ENCODE results near the gene COLEC12.

The COLEC12 gene

GRCh38 chr18:493986-494983, 6.2 kb downstream of the COLEC12 start (continued):
- TF ChIP-seq MZF1 (tag by site-specific recombination; IDR thresholded peaks at IDR 0.05; ENCODE audit: borderline replicate concordance) (no peak), PBX3 (CRISPR knock-in tag; IDR thresholded peaks at IDR 0.05) (no peak), ZNF660 (tag by site-specific recombination; IDR thresholded peaks at IDR 0.05) (0 out of 2 replicates have a peak, but pooled peaks have one; percentile 17), SCRT1 (tag by site-specific recombination; IDR thresholded peaks at IDR 0.05; ENCODE audit: borderline replicate concordance) (peak; percentile 87), ZNF449 (tag by site-specific recombination; IDR thresholded peaks at IDR 0.05) (no peak), KLF9 (tag by site-specific recombination; IDR thresholded peaks at IDR 0.05; ENCODE audit: low read depth) (peak; percentile 51; the same call in 1 of the 2 replicates), ZBTB17 (tag by site-specific recombination; IDR thresholded peaks at IDR 0.05) (peak; percentile 76), ZNF610 (tag by site-specific recombination; IDR thresholded peaks at IDR 0.05; ENCODE audit: borderline replicate concordance) (no peak), ZNF292 (tag by site-specific recombination; IDR thresholded peaks at IDR 0.05; ENCODE audit: borderline replicate concordance, low read depth) (no peak), ZFP37 (tag by site-specific recombination; IDR thresholded peaks at IDR 0.05) (no peak; the same call in 1 of the 2 replicates), ZNF521 (tag by site-specific recombination; IDR thresholded peaks at IDR 0.05) (no peak), ZNF302 (tag by site-specific recombination; IDR thresholded peaks at IDR 0.05; ENCODE audit: low read depth) (no peak), RBAK (tag by site-specific recombination; IDR thresholded peaks at IDR 0.05) (no peak), ZNF747 (tag by site-specific recombination; IDR thresholded peaks at IDR 0.05) (no peak), ZEB2 (tag by site-specific recombination; IDR thresholded peaks at IDR 0.05) (peak; percentile 93), KLF1 (tag by site-specific recombination; IDR thresholded peaks at IDR 0.05) (0 out of 2 replicates have a peak, but pooled peaks have one; percentile 19), ZNF18 (tag by site-specific recombination; IDR thresholded peaks at IDR 0.05) (no peak), GLIS2 (tag by site-specific recombination; IDR thresholded peaks at IDR 0.05) (no peak), ZNF350 (tag by site-specific recombination; IDR thresholded peaks at IDR 0.05) (no peak)
- TF ChIP-seq, protein P1, sequence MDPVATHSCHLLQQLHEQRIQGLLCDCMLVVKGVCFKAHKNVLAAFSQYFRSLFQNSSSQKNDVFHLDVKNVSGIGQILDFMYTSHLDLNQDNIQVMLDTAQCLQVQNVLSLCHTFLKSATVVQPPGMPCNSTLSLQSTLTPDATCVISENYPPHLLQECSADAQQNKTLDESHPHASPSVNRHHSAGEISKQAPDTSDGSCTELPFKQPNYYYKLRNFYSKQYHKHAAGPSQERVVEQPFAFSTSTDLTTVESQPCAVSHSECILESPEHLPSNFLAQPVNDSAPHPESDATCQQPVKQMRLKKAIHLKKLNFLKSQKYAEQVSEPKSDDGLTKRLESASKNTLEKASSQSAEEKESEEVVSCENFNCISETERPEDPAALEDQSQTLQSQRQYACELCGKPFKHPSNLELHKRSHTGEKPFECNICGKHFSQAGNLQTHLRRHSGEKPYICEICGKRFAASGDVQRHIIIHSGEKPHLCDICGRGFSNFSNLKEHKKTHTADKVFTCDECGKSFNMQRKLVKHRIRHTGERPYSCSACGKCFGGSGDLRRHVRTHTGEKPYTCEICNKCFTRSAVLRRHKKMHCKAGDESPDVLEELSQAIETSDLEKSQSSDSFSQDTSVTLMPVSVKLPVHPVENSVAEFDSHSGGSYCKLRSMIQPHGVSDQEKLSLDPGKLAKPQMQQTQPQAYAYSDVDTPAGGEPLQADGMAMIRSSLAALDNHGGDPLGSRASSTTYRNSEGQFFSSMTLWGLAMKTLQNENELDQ (tag by site-specific recombination; IDR thresholded peaks at IDR 0.05; ENCODE audit: low read depth), result no peak
- TF ChIP-seq, protein P2, sequence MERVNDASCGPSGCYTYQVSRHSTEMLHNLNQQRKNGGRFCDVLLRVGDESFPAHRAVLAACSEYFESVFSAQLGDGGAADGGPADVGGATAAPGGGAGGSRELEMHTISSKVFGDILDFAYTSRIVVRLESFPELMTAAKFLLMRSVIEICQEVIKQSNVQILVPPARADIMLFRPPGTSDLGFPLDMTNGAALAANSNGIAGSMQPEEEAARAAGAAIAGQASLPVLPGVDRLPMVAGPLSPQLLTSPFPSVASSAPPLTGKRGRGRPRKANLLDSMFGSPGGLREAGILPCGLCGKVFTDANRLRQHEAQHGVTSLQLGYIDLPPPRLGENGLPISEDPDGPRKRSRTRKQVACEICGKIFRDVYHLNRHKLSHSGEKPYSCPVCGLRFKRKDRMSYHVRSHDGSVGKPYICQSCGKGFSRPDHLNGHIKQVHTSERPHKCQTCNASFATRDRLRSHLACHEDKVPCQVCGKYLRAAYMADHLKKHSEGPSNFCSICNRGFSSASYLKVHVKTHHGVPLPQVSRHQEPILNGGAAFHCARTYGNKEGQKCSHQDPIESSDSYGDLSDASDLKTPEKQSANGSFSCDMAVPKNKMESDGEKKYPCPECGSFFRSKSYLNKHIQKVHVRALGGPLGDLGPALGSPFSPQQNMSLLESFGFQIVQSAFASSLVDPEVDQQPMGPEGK (tag by site-specific recombination; IDR thresholded peaks at IDR 0.05), result peak; percentile 32; the same call in 1 of the 2 replicates
- TF ChIP-seq, protein P3, sequence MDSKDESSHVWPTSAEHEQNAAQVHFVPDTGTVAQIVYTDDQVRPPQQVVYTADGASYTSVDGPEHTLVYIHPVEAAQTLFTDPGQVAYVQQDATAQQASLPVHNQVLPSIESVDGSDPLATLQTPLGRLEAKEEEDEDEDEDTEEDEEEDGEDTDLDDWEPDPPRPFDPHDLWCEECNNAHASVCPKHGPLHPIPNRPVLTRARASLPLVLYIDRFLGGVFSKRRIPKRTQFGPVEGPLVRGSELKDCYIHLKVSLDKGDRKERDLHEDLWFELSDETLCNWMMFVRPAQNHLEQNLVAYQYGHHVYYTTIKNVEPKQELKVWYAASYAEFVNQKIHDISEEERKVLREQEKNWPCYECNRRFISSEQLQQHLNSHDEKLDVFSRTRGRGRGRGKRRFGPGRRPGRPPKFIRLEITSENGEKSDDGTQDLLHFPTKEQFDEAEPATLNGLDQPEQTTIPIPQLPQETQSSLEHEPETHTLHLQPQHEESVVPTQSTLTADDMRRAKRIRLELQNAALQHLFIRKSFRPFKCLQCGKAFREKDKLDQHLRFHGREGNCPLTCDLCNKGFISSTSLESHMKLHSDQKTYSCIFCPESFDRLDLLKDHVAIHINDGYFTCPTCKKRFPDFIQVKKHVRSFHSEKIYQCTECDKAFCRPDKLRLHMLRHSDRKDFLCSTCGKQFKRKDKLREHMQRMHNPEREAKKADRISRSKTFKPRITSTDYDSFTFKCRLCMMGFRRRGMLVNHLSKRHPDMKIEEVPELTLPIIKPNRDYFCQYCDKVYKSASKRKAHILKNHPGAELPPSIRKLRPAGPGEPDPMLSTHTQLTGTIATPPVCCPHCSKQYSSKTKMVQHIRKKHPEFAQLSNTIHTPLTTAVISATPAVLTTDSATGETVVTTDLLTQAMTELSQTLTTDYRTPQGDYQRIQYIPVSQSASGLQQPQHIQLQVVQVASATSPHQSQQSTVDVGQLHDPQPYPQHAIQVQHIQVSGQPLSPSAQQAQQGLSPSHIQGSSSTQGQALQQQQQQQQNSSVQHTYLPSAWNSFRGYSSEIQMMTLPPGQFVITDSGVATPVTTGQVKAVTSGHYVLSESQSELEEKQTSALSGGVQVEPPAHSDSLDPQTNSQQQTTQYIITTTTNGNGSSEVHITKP (tag by site-specific recombination; IDR thresholded peaks at IDR 0.05), result peak; percentile 14; the same call in 1 of the 2 replicates

All from HEK293 (cell line).